ENCODE measurements around the gene RSPRY1.

DNA sequence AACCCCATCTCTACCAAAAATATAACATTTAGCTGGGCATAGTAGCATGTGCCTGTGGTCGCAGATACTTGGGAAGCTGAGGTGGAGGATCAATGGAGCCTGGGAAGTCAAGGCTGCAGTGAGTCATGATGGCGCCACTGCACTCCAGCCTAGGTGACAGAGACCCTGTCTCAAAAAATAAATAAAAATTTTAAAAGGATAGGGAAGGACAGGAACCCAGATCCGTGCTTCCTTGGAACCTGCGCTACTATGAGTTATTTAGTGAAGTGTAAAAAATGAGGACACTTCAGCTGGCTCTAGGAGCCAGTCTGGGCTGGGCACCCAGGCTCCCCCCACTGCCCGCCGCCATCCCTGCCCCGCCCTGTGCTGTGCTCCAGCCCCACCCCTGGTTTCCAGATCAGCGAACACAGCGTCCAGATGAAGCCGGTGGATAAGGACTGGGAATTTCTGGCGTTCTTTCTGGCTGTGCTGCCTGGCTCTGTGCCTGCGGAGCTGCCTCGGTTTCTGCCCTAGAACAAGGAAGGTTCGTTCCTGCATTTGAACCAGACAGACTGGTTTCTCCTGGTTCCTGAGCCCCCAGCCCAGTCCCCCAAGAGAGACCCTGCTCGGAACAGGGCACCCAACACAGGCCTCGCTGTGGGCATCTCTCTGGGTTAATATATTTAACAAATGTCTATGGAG, 79.9 kb downstream of the RSPRY1 start:
- TF ChIP-seq EZH2phosphoT487 (IDR thresholded peaks at IDR 0.05; ENCODE audit: insufficient read depth, low read depth) (no peak), EZH2 (IDR thresholded peaks at IDR 0.05; ENCODE audit: insufficient read depth, poor library complexity, severe bottlenecking) (no peak)

All from GM23248 (cell line).